GM12873 (cell line): Measurements from ENCODE around the gene PPIP5K2.

Experiments
- CTCF ChIP-seq: IDR thresholded peaks from 2 replicates; pipeline ENCODE4 v1.5.1; 2012; ENCODE audit warnings: low read depth, mild to moderate bottlenecking, moderate library complexity, low read length, control low read depth; ENCODE audit not compliant: insufficient read depth; ENCODE audit errors: missing control alignments

PPIP5K2 gene

GRCh38 chr5:103188436-103188835, 68.3 kb downstream of the PPIP5K2 start:
- TF ChIP-seq CTCF = no peak

DNA sequence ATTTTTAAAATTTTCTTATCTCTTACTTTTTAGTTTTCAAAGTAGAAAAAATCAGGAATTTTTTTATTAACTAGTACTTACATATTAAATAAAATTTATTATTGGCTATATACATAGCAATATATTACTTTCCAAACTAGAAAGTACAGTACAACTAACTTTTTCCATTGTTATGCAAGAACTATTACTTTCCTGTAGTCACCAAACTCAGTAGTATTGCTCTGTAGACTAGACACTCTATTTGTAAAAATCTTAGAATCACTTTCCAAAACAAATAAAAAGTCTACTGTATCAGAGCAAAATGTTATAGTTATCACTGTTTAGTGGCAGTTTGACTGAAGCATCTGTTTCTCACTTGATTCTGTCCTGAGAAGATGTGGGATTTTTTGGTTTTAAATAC, 83.1 kb downstream of the PPIP5K2 start:
- no peak for TF ChIP-seq CTCF

DNA sequence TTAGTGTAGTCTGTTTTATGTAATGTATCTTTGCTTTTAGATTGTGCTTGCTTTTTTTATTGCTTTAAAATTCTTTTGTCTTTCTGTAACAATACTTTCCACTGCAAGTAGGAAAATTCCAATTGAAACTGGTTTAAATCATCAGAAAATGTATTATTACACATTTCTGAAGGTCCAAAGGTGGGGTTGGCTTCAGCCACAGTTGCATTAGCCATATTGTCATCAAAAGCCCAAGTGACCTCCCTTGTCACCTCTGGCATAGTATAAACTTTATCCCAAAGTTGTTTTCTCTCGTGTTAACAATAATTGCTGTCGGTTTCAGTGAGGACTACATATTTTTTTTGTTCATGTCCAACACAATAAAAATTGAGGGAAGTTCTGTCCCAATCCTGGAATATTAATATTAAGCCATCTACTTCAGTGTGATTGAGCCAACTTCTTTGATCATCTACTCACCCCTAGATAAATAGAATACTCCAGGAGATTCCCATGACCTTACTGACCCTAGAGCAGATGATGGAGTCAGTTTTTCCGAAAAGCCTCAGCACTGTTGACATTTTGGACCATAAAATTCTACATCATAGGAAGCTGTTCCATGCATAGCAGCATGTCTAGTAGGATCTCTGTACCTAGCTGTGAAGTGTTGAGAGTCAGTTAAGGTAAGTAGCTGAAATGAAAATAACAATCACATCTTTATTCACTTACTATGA, 86.0 kb downstream of the PPIP5K2 start:
- no peak for TF ChIP-seq CTCF

DNA sequence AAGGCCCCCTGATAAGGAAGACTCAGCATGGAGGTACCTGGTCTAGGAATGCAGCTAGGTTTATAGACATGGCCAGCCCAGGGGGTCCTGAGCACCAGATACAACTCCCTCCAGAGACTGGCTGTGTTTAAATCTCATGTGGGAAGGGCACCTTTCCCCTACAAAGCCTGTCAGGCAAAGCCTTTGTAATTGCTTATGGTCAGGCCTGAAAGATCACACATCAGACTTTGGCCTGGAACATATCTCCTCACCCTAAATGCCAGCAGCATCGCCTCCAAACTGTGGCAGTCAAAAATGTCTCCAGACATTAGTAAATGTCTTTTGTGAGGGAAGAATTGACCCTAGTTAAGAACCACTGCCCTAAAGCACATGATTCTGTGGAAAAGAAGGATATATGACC, 86.9 kb downstream of the PPIP5K2 start:
- no peak for TF ChIP-seq CTCF

GRCh38 chr5:103207653-103208052, 87.6 kb downstream of the PPIP5K2 start:
- TF ChIP-seq CTCF = no peak

GRCh38 chr5:103208460-103208859, 88.4 kb downstream of the PPIP5K2 start:
- no peak for TF ChIP-seq CTCF

GRCh38 chr5:103209065-103209464, 89.0 kb downstream of the PPIP5K2 start:
- no peak for TF ChIP-seq CTCF
